Mucosa of rectum (tissue), 2 donors: Measurements from ENCODE around the gene ZDHHC20.
A peak's percentile ranks its signal among the peaks of the same experiment; 100 is the strongest.

ENCODE experiments used
- H3K27ac ChIP-seq, 2 donors: one replicate each; pipeline ENCODE4 v1.7.0; 2013; ENCODE audit warnings: inconsistent platforms in 2 of 2, low read depth in 2 of 2, low read length in 2 of 2
- H3K27me3 ChIP-seq, 2 donors: one replicate each; pipeline ENCODE4 v1.7.0; 2013; ENCODE audit warnings: low read length in 2 of 2; ENCODE audit not compliant: control insufficient read depth in 2 of 2, insufficient read depth in 2 of 2
- H3K36me3 ChIP-seq, 2 donors: one replicate each; pipeline ENCODE4 v1.7.0; 2013; ENCODE audit warnings: low read length in 2 of 2; ENCODE audit not compliant: control insufficient read depth in 2 of 2, insufficient read depth in 2 of 2
- H3K4me1 ChIP-seq, 2 donors: one replicate each; pipeline ENCODE4 v1.7.0; 2013; ENCODE audit warnings: low read length in 2 of 2, mild to moderate bottlenecking in 1 of 2; ENCODE audit not compliant: control insufficient read depth in 2 of 2, insufficient read depth in 2 of 2
- H3K4me3 ChIP-seq, 2 donors: one replicate each; pipeline ENCODE4 v1.7.0; 2013; ENCODE audit warnings: low read length in 2 of 2
- H3K9ac ChIP-seq, 2 donors: one replicate each; pipeline ENCODE4 v1.7.0; 2013; ENCODE audit warnings: low read length in 2 of 2, low read depth in 1 of 2, mild to moderate bottlenecking in 1 of 2
- H3K9me3 ChIP-seq, 2 donors: one replicate each; pipeline ENCODE4 v1.7.0; 2013; ENCODE audit warnings: low read length in 2 of 2; ENCODE audit not compliant: control insufficient read depth in 2 of 2
- donor health status: healthy.
- donor health status: Normal muscosa, but diverticular disease.

ZDHHC20 gene

GRCh38 chr13:21330126-21330861, 128.8 kb downstream of the ZDHHC20 start:
- Histone ChIP-seq H3K4me1 (peaks cover 0 to 2% of the 10 kb centered on the region in 2 donors), H3K9me3 (no peaks in the 10 kb centered on the region), H3K9ac (no peak overlapping the region), H3K4me3 (peak overlapping the region in 1 of 2 donors; percentile 6), H3K36me3 (no peaks in the 10 kb centered on the region), H3K27me3 (no peaks in the 10 kb centered on the region), H3K27ac (no peak overlapping the region)

DNA sequence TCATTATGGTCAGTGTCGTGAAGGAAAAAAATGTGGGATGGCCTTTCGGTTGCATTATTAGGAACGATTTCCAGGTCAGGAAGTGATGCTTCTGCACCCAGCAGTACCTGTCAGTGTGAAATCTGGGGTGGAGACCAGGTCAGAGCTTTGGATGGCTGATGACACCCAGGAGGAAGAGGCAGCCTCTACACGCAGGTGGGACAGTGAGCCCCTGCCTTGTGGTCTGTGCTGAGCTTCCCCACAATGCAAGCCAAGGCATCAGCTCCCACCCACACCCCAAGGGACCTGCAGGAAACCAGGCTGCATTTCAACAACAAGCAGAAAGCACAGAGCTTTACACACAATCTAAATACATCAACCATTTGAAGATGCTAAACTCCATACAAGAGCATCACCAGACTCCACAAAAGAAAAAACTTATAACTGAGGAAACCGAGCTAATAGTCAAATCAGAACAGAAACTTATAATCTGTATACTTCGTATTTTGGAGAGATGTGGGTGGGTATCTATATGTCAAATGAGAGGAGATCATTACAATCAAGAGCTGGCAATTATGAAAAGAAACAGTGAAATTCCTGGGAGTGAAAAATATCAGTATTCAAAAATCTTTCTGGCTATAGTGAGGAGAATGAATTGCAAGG, 130.1 kb downstream of the ZDHHC20 start:
- Histone ChIP-seq H3K9me3 (no peaks in the 10 kb centered on the region), H3K36me3 (no peaks in the 10 kb centered on the region), H3K27me3 (no peaks in the 10 kb centered on the region), H3K9ac (no peak overlapping the region), H3K4me3 (no peak overlapping the region), H3K27ac (no peak overlapping the region), H3K4me1 (peaks cover 0 to 2% of the 10 kb centered on the region in 2 donors)

DNA sequence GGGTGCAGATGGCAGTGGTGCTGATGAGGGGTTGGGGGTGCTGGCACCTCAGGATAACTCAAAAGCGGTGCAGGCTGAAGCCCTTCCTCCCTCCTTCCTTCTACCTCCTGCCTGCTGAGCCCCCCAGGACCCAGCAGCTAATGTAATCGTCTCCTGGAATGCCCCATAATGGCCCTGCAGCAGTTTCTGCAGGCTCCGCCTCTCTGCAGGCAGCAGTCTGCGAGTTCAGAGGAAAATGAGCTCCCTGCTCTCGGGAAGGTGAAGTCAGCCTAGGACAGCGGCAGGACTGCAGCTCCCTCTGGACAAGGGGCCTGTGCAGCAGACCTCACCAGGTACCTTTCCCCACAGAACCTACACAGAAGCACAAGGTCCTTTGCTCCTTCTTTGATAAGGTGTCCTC, 130.9 kb downstream of the ZDHHC20 start:
- Histone ChIP-seq H3K27me3 (no peaks in the 10 kb centered on the region), H3K9me3 (no peaks in the 10 kb centered on the region), H3K36me3 (no peaks in the 10 kb centered on the region), H3K4me3 (no peak overlapping the region), H3K27ac (no peak overlapping the region), H3K9ac (no peak overlapping the region), H3K4me1 (peaks cover 0 to 2% of the 10 kb centered on the region in 2 donors)

GRCh38 chr13:21326155-21327031, 132.7 kb downstream of the ZDHHC20 start:
- H3K27ac ChIP-seq = no peak overlapping the region
- no peaks in the 10 kb centered on the region for H3K36me3 ChIP-seq
- no peaks in the 10 kb centered on the region for H3K9me3 ChIP-seq
- H3K4me3 ChIP-seq = peak overlapping the region; percentile 65 to 67
- H3K4me1 ChIP-seq = peaks cover 0 to 2% of the 10 kb centered on the region in 2 donors
- no peaks in the 10 kb centered on the region for H3K27me3 ChIP-seq
- no peak overlapping the region for H3K9ac ChIP-seq

GRCh38 chr13:21324803-21325202, 134.3 kb downstream of the ZDHHC20 start:
- Histone ChIP-seq H3K9ac (no peak overlapping the region), H3K27me3 (no peaks in the 10 kb centered on the region)

GRCh38 chr13:21322988-21323387, 136.1 kb downstream of the ZDHHC20 start:
- Histone ChIP-seq H3K27me3 (no peaks in the 10 kb centered on the region), H3K9ac (no peak overlapping the region), H3K27ac (no peak overlapping the region), H3K4me3 (no peak overlapping the region), H3K36me3 (no peaks in the 10 kb centered on the region), H3K4me1 (peaks cover 0 to 2% of the 10 kb centered on the region in 2 donors), H3K9me3 (no peaks in the 10 kb centered on the region)

More at GRCh38 chr13:21324803-21325202, 134.3 kb downstream of the ZDHHC20 start:
- peaks cover 0 to 2% of the 10 kb centered on the region in 2 donors for H3K4me1 ChIP-seq
- no peak overlapping the region for H3K4me3 ChIP-seq
- no peaks in the 10 kb centered on the region for H3K9me3 ChIP-seq
- H3K27ac ChIP-seq = no peak overlapping the region
- H3K36me3 ChIP-seq = no peaks in the 10 kb centered on the region
